Brain pericyte (primary cell): ENCODE measurements around the gene CDH5.

ENCODE experiments used
- DNase-seq: peaks from one replicate; pipeline ENCODE4 v3.0.0-alpha.2; 2012; ENCODE audit warnings: low read depth, low spot score

The CDH5 gene

GRCh38 chr16:66390346-66391108, 24.0 kb downstream of the CDH5 start:
- DNase-seq = no peak

GRCh38 chr16:66391726-66392670, 25.5 kb downstream of the CDH5 start:
- no peak for DNase-seq

- DNase-seq = no peak
These were observed 29.5 kb downstream of the CDH5 start for GRCh38 chr16:66395806-66396555.

GRCh38 chr16:66397736-66398433, 31.4 kb downstream of the CDH5 start:
- no peak for DNase-seq

- DNase-seq = no peak
These were observed 32.5 kb downstream of the CDH5 start for GRCh38 chr16:66399031-66399430.

GRCh38 chr16:66399930-66400329, 33.4 kb downstream of the CDH5 start:
- DNase-seq = no peak

- DNase-seq = no peak
These were observed 34.3 kb downstream of the CDH5 start for GRCh38 chr16:66400503-66401380.

- no peak for DNase-seq
These were observed 35.1 kb downstream of the CDH5 start for GRCh38 chr16:66401610-66402009.

- DNase-seq = no peak
These were observed 35.7 kb downstream of the CDH5 start for GRCh38 chr16:66402166-66402565.

GRCh38 chr16:66402591-66403230, 36.2 kb downstream of the CDH5 start:
- DNase-seq = no peak

- no peak for DNase-seq
These were observed 37.1 kb downstream of the CDH5 start for GRCh38 chr16:66403531-66404145.

GRCh38 chr16:66405057-66405783, 38.7 kb downstream of the CDH5 start:
- DNase-seq = no peak

GRCh38 chr16:66406534-66407221, 40.2 kb downstream of the CDH5 start:
- DNase-seq = no peak

GRCh38 chr16:66408163-66409048, 41.9 kb downstream of the CDH5 start:
- no peak for DNase-seq

GRCh38 chr16:66409156-66409555, 42.7 kb downstream of the CDH5 start:
- no peak for DNase-seq

GRCh38 chr16:66412182-66412581, 45.7 kb downstream of the CDH5 start:
- no peak for DNase-seq

- no peak for DNase-seq
These were observed 48.4 kb downstream of the CDH5 start for GRCh38 chr16:66414891-66415290.
